M059J (cell line): ENCODE measurements around the gene ESRP2. TPM values are rescaled to one million over a fixed set of nuclear protein-coding genes. Genes with fewer than 3 reads are reported as not detected.

Source experiments
- DNase-seq: peaks from one replicate; pipeline ENCODE4 v3.0.0-alpha.2; 2012; ENCODE audit warnings: low read depth
- total RNA-seq: library from RNA; depleted of rRNA; stranded (reverse); fragments of >200 nt; shearing (Covaris generic); gene quantifications from 2 replicates; pipeline ENCODE4 v1.2.3, GENCODE V29; 2014; rRNA removed

The ESRP2 gene
- not detected in 2 replicates for total RNA-seq

GRCh38 chr16:68235887-68236136 is at the start of gene ESRP2:
Gene ESRP2 (minus strand): TSS chr16:68236127. CDS start chr16:68236045, 82 bp downstream.
- no peak for DNase-seq

- no peak for DNase-seq
These were observed 49.8 kb upstream of the ESRP2 start for GRCh38 chr16:68285683-68286082.

- no peak for DNase-seq
These were observed 48.9 kb upstream of the ESRP2 start for GRCh38 chr16:68284847-68285246.

GRCh38 chr16:68283801-68284598 is 48.1 kb upstream of the ESRP2 start:
- no peak for DNase-seq

- DNase-seq, result no peak
These were observed 47.4 kb upstream of the ESRP2 start for GRCh38 chr16:68283346-68283745.

- DNase-seq, result no peak
These were observed 46.1 kb upstream of the ESRP2 start for GRCh38 chr16:68282064-68282452.

- DNase-seq, result no peak
These were observed 45.6 kb upstream of the ESRP2 start for GRCh38 chr16:68281368-68282063.

- no peak for DNase-seq
These were observed 44.0 kb upstream of the ESRP2 start for GRCh38 chr16:68279726-68280558.

- no peak for DNase-seq
These were observed 40.3 kb upstream of the ESRP2 start for GRCh38 chr16:68276223-68276622.

- DNase-seq, result no peak
These were observed 39.8 kb upstream of the ESRP2 start for GRCh38 chr16:68275611-68276191.

GRCh38 chr16:68274441-68274840 is 38.5 kb upstream of the ESRP2 start:
- DNase-seq, result no peak

GRCh38 chr16:68273896-68274295 is 38.0 kb upstream of the ESRP2 start:
- DNase-seq, result no peak

- DNase-seq, result no peak
These were observed 37.5 kb upstream of the ESRP2 start for GRCh38 chr16:68273459-68273858.

GRCh38 chr16:68272507-68273209 is 36.7 kb upstream of the ESRP2 start:
- no peak for DNase-seq

- peak; percentile 28 for DNase-seq
These were observed 34.4 kb upstream of the ESRP2 start for GRCh38 chr16:68270353-68270752.

GRCh38 chr16:68269793-68270192 is 33.9 kb upstream of the ESRP2 start:
- DNase-seq, result no peak

GRCh38 chr16:68267612-68268405 is 31.9 kb upstream of the ESRP2 start:
- DNase-seq, result no peak

GRCh38 chr16:68265078-68265920 is 29.4 kb upstream of the ESRP2 start:
- peak; percentile 94 for DNase-seq

- DNase-seq, result peak; percentile 77
These were observed 28.5 kb upstream of the ESRP2 start, which contains the start of gene SLC7A6 for GRCh38 chr16:68264128-68265077. Gene SLC7A6 (plus strand): TSS chr16:68264526. CDS start chr16:68274727, 10,201 bp downstream.
